Measurements from ENCODE around the gene MSL2.
A peak's percentile ranks its signal among the peaks of the same experiment; 100 is the strongest.
"Not testable (repeated sequence)": the region's sequence is repeated elsewhere in the genome, so short reads cannot be mapped to it uniquely, and the experiment has no call there.

The MSL2 gene

GRCh38 chr3:136144397-136144796 is 51.7 kb downstream of the MSL2 start:
- DNase-seq (ENCODE audit: low spot score), result not testable (repeated sequence)

- peak; percentile 96 for DNase-seq (ENCODE audit: low spot score)
Measured at GRCh38 chr3:136142592-136142991, 53.5 kb downstream of the MSL2 start.

- peak; percentile 57 for DNase-seq (ENCODE audit: low spot score)
Measured at GRCh38 chr3:136141891-136142290, 54.2 kb downstream of the MSL2 start.

- peak; percentile 34 for DNase-seq (ENCODE audit: low spot score)
Measured at GRCh38 chr3:136141291-136141785, 54.8 kb downstream of the MSL2 start.

- DNase-seq (ENCODE audit: low spot score), result no peak
Measured at GRCh38 chr3:136136454-136136853, 59.7 kb downstream of the MSL2 start.

GRCh38 chr3:136135039-136135802 is 60.9 kb downstream of the MSL2 start:
- no peak for DNase-seq (ENCODE audit: low spot score)

GRCh38 chr3:136134091-136134490 is 62.0 kb downstream of the MSL2 start:
- DNase-seq (ENCODE audit: low spot score), result no peak

GRCh38 chr3:136131647-136132046 is 64.5 kb downstream of the MSL2 start:
- not testable (repeated sequence) for DNase-seq (ENCODE audit: low spot score)

GRCh38 chr3:136122006-136122405 is 74.1 kb downstream of the MSL2 start:
- DNase-seq (ENCODE audit: low spot score), result no peak

- DNase-seq (ENCODE audit: low spot score), result peak; percentile 30
Measured at GRCh38 chr3:136120373-136121348, 75.5 kb downstream of the MSL2 start.

- DNase-seq (ENCODE audit: low spot score), result not testable (repeated sequence)
Measured at GRCh38 chr3:136119783-136120182, 76.4 kb downstream of the MSL2 start.

GRCh38 chr3:136119332-136119731 is 76.8 kb downstream of the MSL2 start:
- not testable (repeated sequence) for DNase-seq (ENCODE audit: low spot score)

GRCh38 chr3:136114421-136114820 is 81.7 kb downstream of the MSL2 start:
- DNase-seq (ENCODE audit: low spot score), result no peak

GRCh38 chr3:136110481-136110880 is 85.7 kb downstream of the MSL2 start:
- no peak for DNase-seq (ENCODE audit: low spot score)

- DNase-seq (ENCODE audit: low spot score), result no peak
Measured at GRCh38 chr3:136109499-136109898, 86.6 kb downstream of the MSL2 start.

- DNase-seq (ENCODE audit: low spot score), result no peak
Measured at GRCh38 chr3:136106101-136106500, 90.0 kb downstream of the MSL2 start.

- DNase-seq (ENCODE audit: low spot score), result no peak
Measured at GRCh38 chr3:136105044-136105443, 91.1 kb downstream of the MSL2 start.
